ENCODE data around the gene CCN5.

Gene CCN5

DNA sequence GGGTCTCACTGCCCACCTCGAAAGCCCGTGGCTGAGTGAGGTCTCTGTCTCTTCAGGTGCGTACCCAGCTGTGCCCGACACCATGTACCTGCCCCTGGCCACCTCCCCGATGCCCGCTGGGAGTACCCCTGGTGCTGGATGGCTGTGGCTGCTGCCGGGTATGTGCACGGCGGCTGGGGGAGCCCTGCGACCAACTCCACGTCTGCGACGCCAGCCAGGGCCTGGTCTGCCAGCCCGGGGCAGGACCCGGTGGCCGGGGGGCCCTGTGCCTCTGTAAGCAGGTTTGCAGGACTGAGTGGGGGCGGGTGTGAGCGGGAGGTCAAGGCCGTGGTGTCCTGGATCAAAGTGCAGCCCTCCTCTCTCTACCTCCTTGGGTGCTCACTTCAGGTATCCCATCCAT lies 4.7 kb downstream of the CCN5 start:
- no peak overlapping the region for H2AFZ ChIP-seq (ENCODE audit: insufficient read depth, low read length, poor library complexity)
- no CpG with 5 or more reads among the region's 19 CpGs for WGBS (ENCODE audit: extremely low coverage, insufficient coverage, insufficient read length)
- H3K18ac ChIP-seq (ENCODE audit: low read length): no peak overlapping the region
- no peak overlapping the region for H3K23ac ChIP-seq (ENCODE audit: low read length)
- no peaks in the 10 kb centered on the region for H3K79me2 ChIP-seq (ENCODE audit: control insufficient read depth, insufficient read depth, low read length, poor library complexity)
- H3K79me1 ChIP-seq (ENCODE audit: low read length): no peaks in the 10 kb centered on the region
- H2BK5ac ChIP-seq (ENCODE audit: low read depth, low read length, poor library complexity): no peak overlapping the region
- no peak overlapping the region for H3K9ac ChIP-seq (ENCODE audit: low read length)
- peaks cover 1% of the 10 kb centered on the region for H3K9me3 ChIP-seq (ENCODE audit: insufficient read depth, low read depth, low read length)
- H3K4me3 ChIP-seq (ENCODE audit: low read depth, low read length): no peak overlapping the region
- no peak for DNase-seq
- H3K27ac ChIP-seq (ENCODE audit: low read depth, low read length): no peak overlapping the region
- H3K14ac ChIP-seq (ENCODE audit: low read length): no peak overlapping the region
- H3K4me1 ChIP-seq (ENCODE audit: control insufficient read depth in 1 of 2, insufficient read depth in 2 of 2, low read length in 2 of 2): no peaks in the 10 kb centered on the region
- no peak overlapping the region for H3K4me2 ChIP-seq (ENCODE audit: low read length)
- no peaks in the 10 kb centered on the region for H3K36me3 ChIP-seq (ENCODE audit: control insufficient read depth in 1 of 2, insufficient read depth in 2 of 2, low read length in 2 of 2)
- H4K91ac ChIP-seq (ENCODE audit: low read depth, low read length): no peak overlapping the region
- no peak overlapping the region for H4K12ac ChIP-seq (ENCODE audit: low read depth, low read length)
- H4K8ac ChIP-seq (ENCODE audit: low read depth, low read length): no peak overlapping the region
- H2AK5ac ChIP-seq (ENCODE audit: low read length): no peak overlapping the region
- no peaks in the 10 kb centered on the region for H3K27me3 ChIP-seq (ENCODE audit: insufficient read depth, low read length)
- H2BK120ac ChIP-seq (ENCODE audit: insufficient read depth, low read length, poor library complexity): no peak overlapping the region
- H3K4ac ChIP-seq (ENCODE audit: low read depth, low read length): no peak overlapping the region
- H2BK12ac ChIP-seq (ENCODE audit: low read length): no peak overlapping the region

DNA sequence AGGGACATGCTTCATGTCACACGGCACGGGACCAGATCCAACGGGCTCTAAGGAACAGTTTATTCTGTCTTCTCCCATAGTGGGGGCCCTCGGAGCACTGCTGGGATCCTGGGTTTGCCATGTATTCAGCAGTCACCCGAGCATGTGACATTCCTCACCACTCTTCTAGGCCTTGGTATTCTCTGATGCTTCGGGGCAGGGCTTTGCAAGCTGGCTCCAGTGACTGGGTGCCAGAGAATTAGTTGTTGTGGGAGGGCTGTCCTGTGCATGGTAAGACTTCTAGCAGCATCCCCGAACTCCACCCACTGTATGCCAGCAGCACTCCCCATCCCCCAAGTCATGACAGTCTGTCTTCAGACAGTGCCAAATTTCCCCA lies 5.4 kb downstream of the CCN5 start:
- H3K14ac ChIP-seq (ENCODE audit: low read length): no peak overlapping the region
- no CpG with 5 or more reads among the region's 7 CpGs for WGBS (ENCODE audit: extremely low coverage, insufficient coverage, insufficient read length)
- DNase-seq: no peak

DNA sequence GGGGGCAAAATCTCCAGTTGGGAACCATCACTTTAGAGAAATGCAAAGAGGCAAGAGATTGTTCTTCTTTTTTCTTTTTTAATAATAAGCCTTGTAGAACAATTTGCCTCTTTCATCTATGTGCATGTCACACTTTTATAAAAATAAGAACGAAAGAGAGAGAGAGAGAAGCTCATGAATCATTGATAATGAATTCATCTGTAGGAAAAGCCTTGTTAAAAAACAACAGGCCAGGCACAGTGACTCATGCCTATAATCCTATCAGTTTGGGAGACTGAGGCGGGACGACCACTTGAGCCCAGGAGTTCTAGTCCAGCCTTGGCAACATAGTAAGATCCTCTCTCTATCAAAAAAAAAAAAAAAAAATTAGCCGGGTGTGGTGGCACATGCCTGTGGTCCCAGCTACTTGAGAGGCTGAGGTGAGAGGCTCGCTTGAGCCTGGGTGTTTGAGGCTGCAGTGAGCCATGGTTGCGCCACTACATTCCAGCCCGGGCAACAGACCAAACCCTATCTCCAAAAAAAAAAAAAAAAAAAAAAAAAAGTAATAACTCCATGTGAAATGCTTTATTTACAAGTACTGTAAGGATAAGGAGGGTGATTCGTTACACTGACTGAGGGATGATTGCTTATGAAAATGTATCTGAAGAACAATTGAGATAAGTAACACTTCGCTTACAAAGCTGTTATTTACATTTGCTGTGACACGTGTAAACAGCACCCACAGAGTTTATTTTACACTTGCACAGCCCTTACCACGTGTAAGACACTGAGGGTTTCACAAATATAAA lies 6.0 kb downstream of the CCN5 start:
- H3K18ac ChIP-seq (ENCODE audit: low read length): no peak overlapping the region
- H2BK120ac ChIP-seq (ENCODE audit: insufficient read depth, low read length, poor library complexity): no peak overlapping the region
- no peak overlapping the region for H3K27ac ChIP-seq (ENCODE audit: low read depth, low read length)
- no peaks in the 10 kb centered on the region for H3K27me3 ChIP-seq (ENCODE audit: insufficient read depth, low read length)
- H3K4me1 ChIP-seq (ENCODE audit: control insufficient read depth in 1 of 2, insufficient read depth in 2 of 2, low read length in 2 of 2): no peaks in the 10 kb centered on the region
- H3K9me3 ChIP-seq (ENCODE audit: insufficient read depth, low read depth, low read length): no peaks in the 10 kb centered on the region
- no peak overlapping the region for H3K4me2 ChIP-seq (ENCODE audit: low read length)
- no peak overlapping the region for H3K4me3 ChIP-seq (ENCODE audit: low read depth, low read length)
- H2BK5ac ChIP-seq (ENCODE audit: low read depth, low read length, poor library complexity): no peak overlapping the region
- H4K91ac ChIP-seq (ENCODE audit: low read depth, low read length): no peak overlapping the region
- no peak overlapping the region for H2BK12ac ChIP-seq (ENCODE audit: low read length)
- no peak overlapping the region for H3K4ac ChIP-seq (ENCODE audit: low read depth, low read length)
- H3K79me1 ChIP-seq (ENCODE audit: low read length): no peaks in the 10 kb centered on the region
- no peak overlapping the region for H3K23ac ChIP-seq (ENCODE audit: low read length)
- no peak overlapping the region for H3K14ac ChIP-seq (ENCODE audit: low read length)
- WGBS (ENCODE audit: extremely low coverage, insufficient coverage, insufficient read length): no CpG with 5 or more reads among the region's 11 CpGs
- no peak overlapping the region for H2AFZ ChIP-seq (ENCODE audit: insufficient read depth, low read length, poor library complexity)
- no peak overlapping the region for H2AK5ac ChIP-seq (ENCODE audit: low read length)
- H3K36me3 ChIP-seq (ENCODE audit: control insufficient read depth in 1 of 2, insufficient read depth in 2 of 2, low read length in 2 of 2): no peaks in the 10 kb centered on the region
- H3K9ac ChIP-seq (ENCODE audit: low read length): no peak overlapping the region
- H3K79me2 ChIP-seq (ENCODE audit: control insufficient read depth, insufficient read depth, low read length, poor library complexity): no peaks in the 10 kb centered on the region
- H4K8ac ChIP-seq (ENCODE audit: low read depth, low read length): no peak overlapping the region
- no peak overlapping the region for H4K12ac ChIP-seq (ENCODE audit: low read depth, low read length)
- DNase-seq: no peak

More for the DNA sequence above, 5.4 kb downstream of the CCN5 start:
- Histone ChIP-seq H3K9me3 (ENCODE audit: insufficient read depth, low read depth, low read length) (peaks cover 1% of the 10 kb centered on the region), H3K9ac (ENCODE audit: low read length) (no peak overlapping the region), H2AFZ (ENCODE audit: insufficient read depth, low read length, poor library complexity) (no peak overlapping the region), H3K4me2 (ENCODE audit: low read length) (no peak overlapping the region), H3K27ac (ENCODE audit: low read depth, low read length) (no peak overlapping the region), H3K4ac (ENCODE audit: low read depth, low read length) (no peak overlapping the region), H4K91ac (ENCODE audit: low read depth, low read length) (no peak overlapping the region), H2BK120ac (ENCODE audit: insufficient read depth, low read length, poor library complexity) (no peak overlapping the region), H2BK12ac (ENCODE audit: low read length) (no peak overlapping the region), H2AK5ac (ENCODE audit: low read length) (no peak overlapping the region), H3K4me3 (ENCODE audit: low read depth, low read length) (no peak overlapping the region), H3K23ac (ENCODE audit: low read length) (no peak overlapping the region), H3K4me1 (ENCODE audit: control insufficient read depth in 1 of 2, insufficient read depth in 2 of 2, low read length in 2 of 2) (no peaks in the 10 kb centered on the region), H3K27me3 (ENCODE audit: insufficient read depth, low read length) (no peaks in the 10 kb centered on the region), H2BK5ac (ENCODE audit: low read depth, low read length, poor library complexity) (no peak overlapping the region), H3K18ac (ENCODE audit: low read length) (no peak overlapping the region), H3K36me3 (ENCODE audit: control insufficient read depth in 1 of 2, insufficient read depth in 2 of 2, low read length in 2 of 2) (no peaks in the 10 kb centered on the region), H3K79me2 (ENCODE audit: control insufficient read depth, insufficient read depth, low read length, poor library complexity) (no peaks in the 10 kb centered on the region), H4K12ac (ENCODE audit: low read depth, low read length) (no peak overlapping the region), H4K8ac (ENCODE audit: low read depth, low read length) (no peak overlapping the region), H3K79me1 (ENCODE audit: low read length) (no peaks in the 10 kb centered on the region)

DNA sequence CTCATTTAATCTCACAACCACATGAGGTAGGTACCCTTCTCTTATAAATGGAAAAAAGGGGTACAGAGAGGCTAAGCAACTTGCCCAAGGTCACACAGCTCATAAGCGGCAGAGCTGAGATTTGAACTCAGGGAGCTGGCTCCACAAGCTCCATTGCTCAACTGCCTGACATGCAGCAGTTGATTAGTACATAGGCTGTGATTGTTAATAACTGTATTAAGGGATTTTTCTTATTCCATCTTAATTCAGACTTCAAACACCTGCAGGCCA lies 6.6 kb downstream of the CCN5 start:
- Histone ChIP-seq H2AK5ac (ENCODE audit: low read length) (no peak overlapping the region), H2AFZ (ENCODE audit: insufficient read depth, low read length, poor library complexity) (no peak overlapping the region), H2BK5ac (ENCODE audit: low read depth, low read length, poor library complexity) (no peak overlapping the region), H4K8ac (ENCODE audit: low read depth, low read length) (no peak overlapping the region), H2BK12ac (ENCODE audit: low read length) (no peak overlapping the region), H3K27me3 (ENCODE audit: insufficient read depth, low read length) (no peaks in the 10 kb centered on the region), H3K79me1 (ENCODE audit: low read length) (no peaks in the 10 kb centered on the region), H3K18ac (ENCODE audit: low read length) (no peak overlapping the region), H3K4me1 (ENCODE audit: control insufficient read depth in 1 of 2, insufficient read depth in 2 of 2, low read length in 2 of 2) (no peaks in the 10 kb centered on the region), H3K23ac (ENCODE audit: low read length) (no peak overlapping the region), H4K91ac (ENCODE audit: low read depth, low read length) (no peak overlapping the region), H3K4me3 (ENCODE audit: low read depth, low read length) (no peak overlapping the region), H3K36me3 (ENCODE audit: control insufficient read depth in 1 of 2, insufficient read depth in 2 of 2, low read length in 2 of 2) (no peaks in the 10 kb centered on the region), H3K14ac (ENCODE audit: low read length) (no peak overlapping the region), H3K27ac (ENCODE audit: low read depth, low read length) (no peak overlapping the region), H2BK120ac (ENCODE audit: insufficient read depth, low read length, poor library complexity) (no peak overlapping the region), H3K79me2 (ENCODE audit: control insufficient read depth, insufficient read depth, low read length, poor library complexity) (no peaks in the 10 kb centered on the region), H3K4me2 (ENCODE audit: low read length) (no peak overlapping the region), H3K4ac (ENCODE audit: low read depth, low read length) (no peak overlapping the region), H3K9me3 (ENCODE audit: insufficient read depth, low read depth, low read length) (no peaks in the 10 kb centered on the region), H4K12ac (ENCODE audit: low read depth, low read length) (no peak overlapping the region), H3K9ac (ENCODE audit: low read length) (no peak overlapping the region)
- no peak for DNase-seq
- WGBS (ENCODE audit: extremely low coverage, insufficient coverage, insufficient read length): no CpG with 5 or more reads among the region's 1 CpG

Data from trophoblast cell (in vitro differentiated cells and primary cell).